Glutamatergic neuron (in vitro differentiated cells): Measurements from ENCODE around the gene TMPRSS12. TPM values are rescaled to one million over a fixed set of nuclear protein-coding genes. Genes with fewer than 3 reads are reported as not detected.

Source experiments
- DNase-seq: peaks from one replicate; pipeline ENCODE4 v3.0.0; 2022
- H3K27ac Mint-ChIP-seq: one replicate; pipeline ENCODE4 v1.8.0; 2020; ENCODE audit warnings: mild to moderate bottlenecking, mixed read lengths, inconsistent platforms; ENCODE audit not compliant: unreplicated experiment
- H3K27me3 Mint-ChIP-seq: one replicate; pipeline ENCODE4 v1.8.0; 2020; ENCODE audit warnings: mild to moderate bottlenecking, moderate library complexity, mixed read lengths, inconsistent platforms; ENCODE audit not compliant: unreplicated experiment
- H3K36me3 Mint-ChIP-seq: one replicate; pipeline ENCODE4 v1.8.0; 2020; ENCODE audit warnings: mild to moderate bottlenecking, mixed read lengths, inconsistent platforms; ENCODE audit not compliant: unreplicated experiment
- H3K4me1 Mint-ChIP-seq: one replicate; pipeline ENCODE4 v1.8.0; 2020; ENCODE audit warnings: mild to moderate bottlenecking, low read depth, mixed read lengths, inconsistent platforms; ENCODE audit not compliant: unreplicated experiment
- H3K4me3 Mint-ChIP-seq: one replicate; pipeline ENCODE4 v1.8.0; 2020; ENCODE audit warnings: mild to moderate bottlenecking, mixed read lengths, inconsistent platforms; ENCODE audit not compliant: unreplicated experiment
- H3K9me3 Mint-ChIP-seq: one replicate; pipeline ENCODE4 v1.8.0; 2020; ENCODE audit warnings: mild to moderate bottlenecking, moderate library complexity, mixed read lengths, inconsistent platforms; ENCODE audit not compliant: unreplicated experiment
- CTCF ChIP-seq: fragments of 200-600 bp; sonication (generic); IDR thresholded peaks from one replicate; pipeline ENCODE4 v1.5.0; 2021; ENCODE audit not compliant: partially characterized antibody, unreplicated experiment
- total RNA-seq: library from RNA; stranded (reverse); fragmentation: NEBNext Ultra II Directional; extraction: Animal tissue kit (Norgen Biotek cat#: 25700); gene quantifications from one replicate; pipeline ENCODE4 v1.2.1, GENCODE V29; 2021; ENCODE audit not compliant: unreplicated experiment

TMPRSS12 gene
- total RNA-seq, 1 donor from 2014 or later: not detected

- H3K36me3 Mint-ChIP-seq: no peaks in the 10 kb centered on the region
- TF ChIP-seq CTCF: no peak
- H3K9me3 Mint-ChIP-seq: no peaks in the 10 kb centered on the region
- no peak overlapping the region for H3K4me3 Mint-ChIP-seq
- H3K27ac Mint-ChIP-seq: no peak overlapping the region
- DNase-seq: no peak
- peaks cover 15% of the 10 kb centered on the region for H3K4me1 Mint-ChIP-seq
- peaks cover 2% of the 10 kb centered on the region for H3K27me3 Mint-ChIP-seq
These were observed 80.8 kb downstream of the TMPRSS12 start for GRCh38 chr12:50923361-50924130.

- Mint-ChIP-seq H3K4me3 (no peak overlapping the region), H3K36me3 (no peaks in the 10 kb centered on the region), H3K27ac (no peak overlapping the region), H3K9me3 (no peaks in the 10 kb centered on the region), H3K4me1 (peaks cover 15% of the 10 kb centered on the region), H3K27me3 (peaks cover 2% of the 10 kb centered on the region)
- no peak for TF ChIP-seq CTCF
- no peak for DNase-seq
These were observed 81.4 kb downstream of the TMPRSS12 start for GRCh38 chr12:50924131-50924438.

GRCh38 chr12:50924439-50925341, 82.0 kb downstream of the TMPRSS12 start:
- H3K27ac Mint-ChIP-seq: no peak overlapping the region
- peaks cover 15% of the 10 kb centered on the region for H3K4me1 Mint-ChIP-seq

GRCh38 chr12:50925342-50925651, 82.6 kb downstream of the TMPRSS12 start:
- Mint-ChIP-seq H3K27ac (no peak overlapping the region), H3K9me3 (no peaks in the 10 kb centered on the region), H3K4me1 (peaks cover 15% of the 10 kb centered on the region), H3K4me3 (peak overlapping the region; percentile 59), H3K36me3 (no peaks in the 10 kb centered on the region), H3K27me3 (peaks cover 2% of the 10 kb centered on the region)
- TF ChIP-seq CTCF: no peak
- DNase-seq: no peak

More at GRCh38 chr12:50924439-50925341, 82.0 kb downstream of the TMPRSS12 start:
- no peak for TF ChIP-seq CTCF
- H3K4me3 Mint-ChIP-seq: peak overlapping the region; percentile 59
- no peak for DNase-seq
- H3K9me3 Mint-ChIP-seq: no peaks in the 10 kb centered on the region
- H3K36me3 Mint-ChIP-seq: no peaks in the 10 kb centered on the region
- peaks cover 2% of the 10 kb centered on the region for H3K27me3 Mint-ChIP-seq

GRCh38 chr12:50925920-50926319, 83.2 kb downstream of the TMPRSS12 start:
- H3K27me3 Mint-ChIP-seq: peaks cover 2% of the 10 kb centered on the region
- no peak for TF ChIP-seq CTCF
- no peak for DNase-seq
- no peak overlapping the region for H3K4me3 Mint-ChIP-seq
- peaks cover 15% of the 10 kb centered on the region for H3K4me1 Mint-ChIP-seq
- H3K36me3 Mint-ChIP-seq: no peaks in the 10 kb centered on the region
- no peaks in the 10 kb centered on the region for H3K9me3 Mint-ChIP-seq
- no peak overlapping the region for H3K27ac Mint-ChIP-seq
